GM19372 (cell line): ENCODE results near the gene RIF1.

ENCODE experiments used
- ATAC-seq: cut with Tn5 transposase; IDR thresholded peaks from one replicate; pipeline ENCODE4 v1.9.1; 2021; ENCODE audit warnings: mild to moderate bottlenecking, low read depth, moderate library complexity; ENCODE audit not compliant: unreplicated experiment

RIF1 gene, protein sequence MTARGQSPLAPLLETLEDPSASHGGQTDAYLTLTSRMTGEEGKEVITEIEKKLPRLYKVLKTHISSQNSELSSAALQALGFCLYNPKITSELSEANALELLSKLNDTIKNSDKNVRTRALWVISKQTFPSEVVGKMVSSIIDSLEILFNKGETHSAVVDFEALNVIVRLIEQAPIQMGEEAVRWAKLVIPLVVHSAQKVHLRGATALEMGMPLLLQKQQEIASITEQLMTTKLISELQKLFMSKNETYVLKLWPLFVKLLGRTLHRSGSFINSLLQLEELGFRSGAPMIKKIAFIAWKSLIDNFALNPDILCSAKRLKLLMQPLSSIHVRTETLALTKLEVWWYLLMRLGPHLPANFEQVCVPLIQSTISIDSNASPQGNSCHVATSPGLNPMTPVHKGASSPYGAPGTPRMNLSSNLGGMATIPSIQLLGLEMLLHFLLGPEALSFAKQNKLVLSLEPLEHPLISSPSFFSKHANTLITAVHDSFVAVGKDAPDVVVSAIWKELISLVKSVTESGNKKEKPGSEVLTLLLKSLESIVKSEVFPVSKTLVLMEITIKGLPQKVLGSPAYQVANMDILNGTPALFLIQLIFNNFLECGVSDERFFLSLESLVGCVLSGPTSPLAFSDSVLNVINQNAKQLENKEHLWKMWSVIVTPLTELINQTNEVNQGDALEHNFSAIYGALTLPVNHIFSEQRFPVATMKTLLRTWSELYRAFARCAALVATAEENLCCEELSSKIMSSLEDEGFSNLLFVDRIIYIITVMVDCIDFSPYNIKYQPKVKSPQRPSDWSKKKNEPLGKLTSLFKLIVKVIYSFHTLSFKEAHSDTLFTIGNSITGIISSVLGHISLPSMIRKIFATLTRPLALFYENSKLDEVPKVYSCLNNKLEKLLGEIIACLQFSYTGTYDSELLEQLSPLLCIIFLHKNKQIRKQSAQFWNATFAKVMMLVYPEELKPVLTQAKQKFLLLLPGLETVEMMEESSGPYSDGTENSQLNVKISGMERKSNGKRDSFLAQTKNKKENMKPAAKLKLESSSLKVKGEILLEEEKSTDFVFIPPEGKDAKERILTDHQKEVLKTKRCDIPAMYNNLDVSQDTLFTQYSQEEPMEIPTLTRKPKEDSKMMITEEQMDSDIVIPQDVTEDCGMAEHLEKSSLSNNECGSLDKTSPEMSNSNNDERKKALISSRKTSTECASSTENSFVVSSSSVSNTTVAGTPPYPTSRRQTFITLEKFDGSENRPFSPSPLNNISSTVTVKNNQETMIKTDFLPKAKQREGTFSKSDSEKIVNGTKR (N-terminal part only)

DNA sequence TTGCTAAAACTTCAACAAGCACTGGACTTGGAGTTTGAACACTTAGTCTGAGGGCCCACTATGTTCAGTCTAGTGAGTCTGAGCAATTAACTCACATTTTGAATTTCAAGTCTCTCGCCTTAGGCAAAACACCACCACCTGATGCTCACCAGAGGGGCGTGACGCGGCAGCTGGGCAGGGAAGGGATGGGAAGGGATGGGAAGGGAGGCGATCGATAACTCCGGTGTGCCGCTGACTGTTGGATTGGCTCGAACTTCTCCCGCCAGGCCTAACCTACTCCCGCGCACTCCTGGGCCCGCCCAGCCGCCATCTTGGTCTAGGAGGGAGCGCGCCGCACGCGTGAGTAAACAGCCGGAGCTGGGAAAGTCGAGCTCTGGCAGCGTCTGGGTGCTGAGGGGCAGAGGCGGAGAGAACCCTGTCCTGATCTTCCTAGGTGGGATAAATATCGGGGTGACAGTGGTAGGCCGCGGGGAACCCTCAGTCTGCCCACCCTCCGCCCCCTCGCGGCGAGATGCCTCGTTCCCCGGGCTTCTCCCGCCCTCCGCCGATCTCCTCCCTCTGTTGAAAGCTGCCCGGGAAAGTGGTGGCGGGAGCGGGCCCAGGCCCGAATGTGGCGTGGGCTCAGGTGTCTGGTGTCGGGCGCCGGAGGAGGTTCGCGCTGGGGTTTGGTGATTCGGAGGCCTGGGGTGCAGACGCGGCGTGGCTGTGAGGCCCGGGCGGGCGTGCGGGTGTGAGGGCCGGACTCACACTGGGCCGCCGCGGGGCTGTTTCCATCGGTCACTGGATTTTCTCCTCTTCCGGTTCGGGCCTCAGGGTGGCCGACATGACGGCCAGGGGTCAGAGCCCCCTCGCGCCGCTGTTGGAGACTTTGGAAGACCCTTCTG lies at the start of gene RIF1:
TSS of gene RIF1 (plus strand) at position 302 of the 884 bp plus-strand sequence. CDS start at position 824, 522 bp downstream.
- peak; percentile 92 for ATAC-seq

DNA sequence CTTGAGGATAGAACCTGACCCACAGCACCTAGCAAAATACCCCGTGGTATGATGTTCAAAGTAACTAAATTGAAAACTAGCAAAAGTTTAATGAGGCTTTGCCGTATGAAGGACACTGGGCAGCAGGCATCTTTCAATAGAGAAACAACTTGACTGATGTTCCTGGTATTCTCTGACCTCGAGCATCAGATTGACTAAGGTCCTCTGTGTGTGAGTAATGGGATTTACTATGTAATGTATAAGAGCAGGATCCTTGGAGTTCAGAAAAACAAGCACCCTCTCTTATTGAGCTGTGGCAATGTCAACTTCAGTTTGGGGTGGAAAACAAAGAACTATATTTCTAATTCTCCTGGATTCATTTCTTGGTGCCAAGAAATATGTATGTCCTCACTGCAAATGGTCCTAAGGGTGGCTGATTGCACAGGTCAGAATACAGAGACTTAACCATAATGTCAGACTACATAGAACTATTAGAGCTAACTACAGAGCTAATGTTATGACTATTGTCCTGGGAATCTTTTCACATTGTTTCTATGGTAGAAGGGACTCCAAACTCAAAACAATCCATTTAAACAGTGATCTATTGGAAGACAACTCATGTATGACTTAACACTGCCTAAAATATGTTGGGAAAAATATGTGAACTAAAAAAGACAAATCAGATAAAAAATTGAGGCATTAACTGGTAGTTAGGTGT lies 47.9 kb upstream of the RIF1 start:
- no peak for ATAC-seq

DNA sequence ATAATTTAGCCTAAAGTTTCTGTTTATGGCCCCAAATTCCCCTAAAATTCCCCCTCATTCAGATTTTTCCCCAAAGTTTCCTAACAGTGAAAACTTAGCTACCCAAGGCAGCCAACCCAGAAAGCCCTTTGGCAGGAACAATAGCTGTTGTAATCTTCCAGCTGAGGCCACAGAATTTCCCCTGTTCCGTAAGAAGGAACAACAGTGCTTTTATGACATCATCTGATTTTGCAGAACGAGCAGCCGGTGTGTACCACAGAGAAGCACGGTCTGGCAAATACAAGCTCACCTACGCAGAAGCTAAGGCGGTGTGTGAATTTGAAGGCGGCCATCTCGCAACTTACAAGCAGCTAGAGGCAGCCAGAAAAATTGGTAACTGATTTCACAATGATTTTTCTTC lies 46.0 kb upstream of the RIF1 start:
- no peak for ATAC-seq

DNA sequence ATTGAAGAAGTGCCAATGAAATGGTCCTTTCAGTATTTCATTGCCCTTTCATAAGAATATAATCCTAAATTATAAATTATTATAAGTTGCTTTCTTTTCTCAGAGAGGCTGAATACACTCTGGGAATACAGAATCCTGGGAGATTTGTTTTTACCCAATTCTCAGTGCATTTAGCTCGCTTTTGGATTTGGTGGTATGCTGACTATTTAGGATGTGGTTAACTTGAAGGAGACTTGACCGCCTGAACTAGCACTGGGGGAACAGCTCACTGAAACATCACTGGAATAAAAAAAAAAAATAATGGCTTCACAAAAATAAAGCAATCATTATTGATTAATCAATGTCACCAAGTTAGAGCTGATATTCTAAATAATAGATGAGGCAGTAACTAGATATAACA lies 42.1 kb upstream of the RIF1 start:
- no peak for ATAC-seq

DNA sequence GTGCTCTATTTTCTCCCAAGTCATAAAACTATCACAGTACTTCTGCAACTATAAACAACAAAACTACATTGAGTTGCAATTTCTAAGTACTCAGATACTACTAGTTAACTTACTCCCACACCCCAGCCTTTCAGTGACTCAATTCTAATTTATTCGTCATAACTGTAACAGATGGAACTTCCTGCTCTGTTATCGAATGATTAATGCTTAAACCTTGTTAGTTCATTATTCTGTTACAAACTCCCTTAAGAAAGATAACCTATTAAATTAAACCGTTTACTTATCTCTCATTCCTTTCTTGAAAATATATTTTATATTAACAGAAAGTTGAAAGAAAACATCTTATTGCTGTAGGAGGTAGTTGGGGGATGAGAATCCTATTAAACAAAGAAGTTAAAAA lies 35.3 kb upstream of the RIF1 start:
- peak; percentile 95 for ATAC-seq

DNA sequence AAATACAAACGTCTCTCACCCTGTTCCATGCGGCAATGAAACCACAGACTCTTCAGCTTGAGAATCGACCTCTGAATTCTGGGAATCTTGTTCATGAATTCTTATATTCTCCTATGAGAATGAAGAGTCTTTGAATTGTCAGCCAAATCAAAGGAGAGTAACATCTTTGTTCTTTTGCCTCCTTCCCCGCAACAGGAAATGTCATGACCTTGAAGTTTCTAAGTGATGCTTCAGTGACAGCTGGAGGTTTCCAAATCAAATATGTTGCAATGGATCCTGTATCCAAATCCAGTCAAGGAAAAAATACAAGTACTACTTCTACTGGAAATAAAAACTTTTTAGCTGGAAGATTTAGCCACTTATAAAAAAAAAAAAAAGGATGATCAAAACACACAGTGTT lies 30.5 kb upstream of the RIF1 start:
- no peak for ATAC-seq

DNA sequence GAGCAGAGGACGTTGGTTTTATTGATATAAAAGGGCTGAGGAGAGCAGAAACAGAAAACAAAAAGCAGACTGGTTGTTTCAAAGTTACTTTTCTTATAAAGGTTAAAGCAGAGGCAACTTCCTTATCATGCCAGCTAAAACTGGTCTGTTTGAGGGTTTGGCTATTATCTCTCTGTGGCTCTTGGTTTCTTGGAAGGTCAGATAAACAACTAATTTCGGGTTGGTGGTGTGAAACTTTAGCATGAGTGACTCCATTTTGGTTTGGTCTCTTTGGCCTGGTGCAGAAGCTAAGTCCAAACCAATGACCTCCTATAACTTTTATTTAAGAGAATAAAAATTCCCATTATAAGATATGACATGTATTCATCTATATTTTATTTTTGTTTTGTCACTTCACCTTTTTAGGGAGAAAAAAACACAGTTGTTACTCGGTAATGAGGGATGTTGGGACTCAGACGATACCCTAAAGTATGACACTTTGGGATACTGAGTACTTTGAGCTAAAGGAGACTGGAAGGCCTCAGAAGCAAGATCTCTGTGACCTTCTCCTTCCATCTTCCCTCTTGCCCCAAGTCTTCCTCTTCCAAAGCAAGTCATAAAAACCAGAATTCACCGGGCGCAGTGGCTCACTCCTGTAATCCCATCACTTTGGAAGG lies 29.0 kb upstream of the RIF1 start:
- no peak for ATAC-seq

DNA sequence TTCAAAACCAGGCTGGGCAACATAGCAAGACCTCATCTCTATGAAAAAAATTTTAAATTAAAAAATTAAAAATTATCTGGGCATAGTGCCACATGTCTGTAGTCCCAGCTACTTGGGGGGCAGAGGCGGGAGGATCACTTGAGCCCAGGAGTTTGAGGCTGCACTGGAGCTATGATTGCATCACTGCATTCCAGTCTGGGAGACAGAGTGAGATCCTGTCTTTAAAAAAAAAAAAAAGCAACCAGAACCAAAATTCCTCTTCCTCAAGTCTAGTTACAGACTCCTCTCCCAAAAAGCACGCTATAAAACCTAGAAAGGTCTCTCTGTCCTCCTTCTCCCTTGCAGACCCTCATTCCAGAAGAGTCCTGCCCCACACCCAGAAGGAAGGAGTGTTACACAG lies 28.4 kb upstream of the RIF1 start:
- ATAC-seq: no peak

DNA sequence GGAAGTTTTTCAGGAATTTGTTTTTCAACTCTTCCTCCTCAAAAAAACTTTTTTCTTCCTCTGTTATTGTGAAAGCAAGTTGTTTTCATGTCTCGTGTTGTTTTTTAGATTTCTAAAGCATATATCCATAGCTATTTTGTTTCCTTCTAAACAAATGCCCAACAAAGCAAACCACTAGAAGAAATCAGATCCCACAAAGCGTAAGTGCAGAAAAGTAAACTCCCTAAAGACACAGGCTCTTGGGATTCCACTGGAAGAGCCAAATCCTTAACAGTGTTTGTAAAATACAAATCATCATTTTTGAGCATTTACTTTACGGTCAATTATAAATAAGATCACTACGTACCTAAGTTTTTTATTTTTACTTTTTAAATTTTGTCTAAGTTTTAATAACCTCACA lies 21.7 kb upstream of the RIF1 start:
- no peak for ATAC-seq

DNA sequence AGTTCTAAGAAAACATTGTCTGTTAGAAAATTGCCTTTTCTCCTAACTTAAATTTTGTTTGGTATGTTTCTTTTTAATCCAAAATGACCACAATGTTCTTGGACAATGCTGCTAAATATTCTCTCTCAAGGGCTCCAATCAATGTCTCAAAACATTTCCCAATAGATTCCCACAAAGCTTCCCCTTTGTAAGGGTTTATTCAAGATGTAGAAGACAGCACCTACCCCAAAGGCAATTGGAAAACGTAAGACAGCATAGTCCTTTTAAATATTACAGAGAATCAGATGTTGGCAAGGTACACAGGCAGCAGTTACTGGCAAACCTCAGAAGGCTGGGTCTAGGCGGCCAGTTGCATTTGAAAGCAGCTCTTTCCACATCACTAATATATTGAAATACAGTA lies 18.3 kb upstream of the RIF1 start:
- ATAC-seq: no peak

DNA sequence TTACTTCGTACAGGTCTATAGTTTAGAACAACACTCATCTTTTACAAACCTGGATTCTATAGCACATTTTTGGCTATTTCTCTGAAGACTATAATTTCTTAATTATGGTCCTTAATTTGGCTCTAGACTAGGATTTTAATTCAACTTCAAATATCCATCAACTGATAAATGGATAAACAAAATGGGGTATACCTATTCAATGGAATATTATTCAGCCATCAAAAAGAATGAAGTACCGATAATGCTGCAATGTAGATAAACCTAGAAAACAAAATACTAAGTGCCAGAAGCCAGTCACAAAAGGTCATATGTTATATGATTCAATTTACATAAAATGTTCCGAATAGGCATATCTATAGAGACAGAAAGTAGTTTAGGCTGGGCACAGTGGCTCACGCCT lies 15.2 kb upstream of the RIF1 start:
- ATAC-seq: no peak

DNA sequence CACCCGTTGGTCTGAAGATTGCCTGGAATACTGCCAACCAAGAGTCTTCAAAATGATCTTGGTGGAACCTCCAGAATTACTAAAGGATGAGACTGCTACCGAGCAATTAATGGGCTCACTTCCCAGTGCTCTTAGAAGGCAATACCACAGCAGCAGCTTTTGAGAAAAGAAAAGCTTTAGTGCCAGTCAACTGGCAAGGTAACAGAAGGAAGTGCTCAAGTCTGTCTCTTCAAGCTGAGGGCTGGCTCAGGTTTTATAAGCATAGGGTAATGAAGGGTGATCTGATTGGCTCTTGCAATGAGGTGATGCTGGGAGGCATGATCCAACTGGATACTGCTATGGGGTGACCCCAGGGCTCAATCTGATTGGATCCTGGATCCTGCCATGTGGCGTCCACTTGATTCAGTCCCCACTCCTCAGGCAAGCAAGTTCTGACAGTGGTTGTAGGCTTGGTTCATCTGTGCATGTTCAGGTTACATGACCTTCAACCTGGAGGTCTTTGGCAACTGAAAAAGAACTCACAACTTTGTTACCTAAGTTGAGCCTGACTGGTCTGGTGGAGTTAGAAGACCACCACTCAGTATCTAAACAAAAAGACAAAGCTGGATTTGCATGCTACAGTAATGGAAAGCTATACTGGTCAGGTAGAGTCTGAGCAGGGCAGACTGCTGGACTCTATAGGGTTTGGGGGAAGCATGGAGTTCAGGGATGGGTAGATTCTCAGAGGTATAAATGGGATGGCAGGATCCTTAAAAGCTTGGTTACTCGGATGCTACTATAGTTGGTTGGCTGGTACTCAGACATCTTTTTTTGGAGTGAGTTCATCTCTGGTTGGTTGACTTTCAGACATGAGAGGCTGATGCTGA lies 14.0 kb upstream of the RIF1 start:
- ATAC-seq: no peak

DNA sequence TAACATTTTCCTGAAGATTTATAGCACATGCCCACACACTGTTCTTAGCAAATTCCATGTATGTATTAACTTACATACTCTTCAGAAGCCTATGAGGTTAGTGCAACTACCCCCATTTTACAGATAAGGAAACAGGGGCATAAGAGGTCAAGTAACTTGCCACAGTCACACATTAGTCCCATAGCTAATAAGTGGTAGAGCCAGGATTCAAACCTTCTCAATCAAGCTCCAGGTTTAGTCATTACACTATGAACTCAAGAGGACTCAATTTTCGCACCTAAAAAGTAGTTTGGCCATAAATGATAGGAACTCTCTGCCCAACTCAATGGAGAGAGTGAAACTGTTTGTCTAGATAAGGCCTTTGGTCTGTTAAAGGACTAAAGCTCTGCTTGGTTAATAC lies 9.7 kb upstream of the RIF1 start:
- ATAC-seq: no peak

DNA sequence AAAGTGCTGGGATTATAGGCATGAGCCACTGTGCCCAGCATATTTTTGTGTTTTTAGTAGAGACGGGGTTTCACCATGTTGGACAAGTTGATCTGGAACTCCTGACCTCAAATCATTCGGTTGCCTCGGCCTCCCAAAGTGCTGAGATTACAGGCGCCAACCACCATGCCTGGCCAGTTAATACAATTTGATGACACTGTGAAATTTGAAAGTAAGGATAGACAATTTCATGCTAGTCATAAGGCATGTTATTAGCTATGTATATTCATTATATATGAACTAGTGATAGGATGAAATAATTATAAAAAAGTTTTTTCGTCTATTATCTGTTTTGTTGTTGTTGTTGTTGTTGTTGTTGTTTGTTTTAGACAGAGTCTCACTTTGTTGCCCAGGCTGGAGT lies 8.6 kb upstream of the RIF1 start:
- ATAC-seq: no peak

DNA sequence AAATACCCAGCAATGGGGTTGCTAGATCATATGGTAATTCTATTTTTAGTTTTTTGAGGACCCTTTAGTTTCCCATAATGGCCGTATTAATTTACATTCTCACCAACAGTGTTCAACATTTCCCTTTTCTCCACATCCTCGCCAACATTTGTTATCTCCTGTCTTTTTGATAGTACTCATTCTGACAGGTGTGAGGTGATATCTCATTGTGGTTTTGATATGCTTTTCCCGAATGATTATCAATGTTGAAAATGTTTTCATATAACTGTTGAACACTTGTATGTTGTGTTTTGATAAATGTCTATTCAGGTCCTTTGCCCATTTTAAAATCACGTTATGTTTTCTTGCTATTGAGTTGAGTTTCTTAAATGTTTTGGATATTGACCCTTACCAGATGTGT lies 5.8 kb upstream of the RIF1 start:
- ATAC-seq: no peak

DNA sequence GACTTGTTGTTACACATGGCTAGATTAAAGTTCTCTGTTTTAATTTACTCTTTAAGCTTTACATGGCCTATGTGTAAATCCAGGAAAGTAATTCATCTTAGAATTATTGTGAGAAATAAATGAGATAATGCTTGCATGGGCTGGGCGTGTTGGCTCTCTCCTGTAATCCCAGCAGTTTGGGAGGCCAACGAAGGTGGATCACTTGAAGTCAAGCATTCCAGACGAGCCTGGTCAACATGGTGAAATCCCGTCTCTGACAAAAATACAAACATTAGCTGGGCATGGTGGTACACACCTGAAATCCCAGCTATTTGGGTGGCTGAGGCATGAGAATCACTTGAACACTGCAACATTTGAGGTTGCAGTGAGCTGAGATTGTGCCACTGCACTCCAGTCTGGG lies 4.3 kb upstream of the RIF1 start:
- ATAC-seq: no peak

DNA sequence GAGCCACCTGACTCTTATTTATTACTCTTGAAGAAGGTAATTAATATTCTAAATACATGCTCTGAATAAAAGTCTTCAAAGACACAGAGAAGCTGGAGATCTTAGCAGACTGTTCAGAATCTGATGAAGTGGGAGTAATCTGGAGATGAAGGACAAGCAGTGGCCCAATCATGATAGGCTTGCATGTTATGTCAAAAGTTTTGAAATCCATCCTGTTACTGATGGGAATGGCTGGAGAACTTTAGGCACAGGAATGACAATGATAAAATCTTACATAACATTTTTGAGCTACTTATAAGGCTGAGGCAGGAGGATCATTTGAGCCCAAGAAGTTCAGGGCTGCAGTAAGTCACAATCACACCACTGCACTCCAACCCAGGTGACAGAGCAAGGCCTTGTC lies 2.4 kb upstream of the RIF1 start:
- ATAC-seq: no peak
